ENCODE data around the gene NTF4.

GRCh38 chr19:49056101-49056901 lies 8.3 kb downstream of the NTF4 start:
- TF ChIP-seq, protein P1, sequence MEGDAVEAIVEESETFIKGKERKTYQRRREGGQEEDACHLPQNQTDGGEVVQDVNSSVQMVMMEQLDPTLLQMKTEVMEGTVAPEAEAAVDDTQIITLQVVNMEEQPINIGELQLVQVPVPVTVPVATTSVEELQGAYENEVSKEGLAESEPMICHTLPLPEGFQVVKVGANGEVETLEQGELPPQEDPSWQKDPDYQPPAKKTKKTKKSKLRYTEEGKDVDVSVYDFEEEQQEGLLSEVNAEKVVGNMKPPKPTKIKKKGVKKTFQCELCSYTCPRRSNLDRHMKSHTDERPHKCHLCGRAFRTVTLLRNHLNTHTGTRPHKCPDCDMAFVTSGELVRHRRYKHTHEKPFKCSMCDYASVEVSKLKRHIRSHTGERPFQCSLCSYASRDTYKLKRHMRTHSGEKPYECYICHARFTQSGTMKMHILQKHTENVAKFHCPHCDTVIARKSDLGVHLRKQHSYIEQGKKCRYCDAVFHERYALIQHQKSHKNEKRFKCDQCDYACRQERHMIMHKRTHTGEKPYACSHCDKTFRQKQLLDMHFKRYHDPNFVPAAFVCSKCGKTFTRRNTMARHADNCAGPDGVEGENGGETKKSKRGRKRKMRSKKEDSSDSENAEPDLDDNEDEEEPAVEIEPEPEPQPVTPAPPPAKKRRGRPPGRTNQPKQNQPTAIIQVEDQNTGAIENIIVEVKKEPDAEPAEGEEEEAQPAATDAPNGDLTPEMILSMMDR (IDR thresholded peaks at IDR 0.05): peak; percentile 19; the same call in 1 of the 2 replicates
- TF ChIP-seq JUN (CRISPR knock-in tag; IDR thresholded peaks at IDR 0.05): no peak
